ENCODE measurements around the gene PCNT. TPM values are rescaled to one million over a fixed set of nuclear protein-coding genes. Genes with fewer than 3 reads are reported as not detected.

PCNT gene
- total RNA-seq, 1 experiment from 2014 or later, result 38.4 TPM

DNA sequence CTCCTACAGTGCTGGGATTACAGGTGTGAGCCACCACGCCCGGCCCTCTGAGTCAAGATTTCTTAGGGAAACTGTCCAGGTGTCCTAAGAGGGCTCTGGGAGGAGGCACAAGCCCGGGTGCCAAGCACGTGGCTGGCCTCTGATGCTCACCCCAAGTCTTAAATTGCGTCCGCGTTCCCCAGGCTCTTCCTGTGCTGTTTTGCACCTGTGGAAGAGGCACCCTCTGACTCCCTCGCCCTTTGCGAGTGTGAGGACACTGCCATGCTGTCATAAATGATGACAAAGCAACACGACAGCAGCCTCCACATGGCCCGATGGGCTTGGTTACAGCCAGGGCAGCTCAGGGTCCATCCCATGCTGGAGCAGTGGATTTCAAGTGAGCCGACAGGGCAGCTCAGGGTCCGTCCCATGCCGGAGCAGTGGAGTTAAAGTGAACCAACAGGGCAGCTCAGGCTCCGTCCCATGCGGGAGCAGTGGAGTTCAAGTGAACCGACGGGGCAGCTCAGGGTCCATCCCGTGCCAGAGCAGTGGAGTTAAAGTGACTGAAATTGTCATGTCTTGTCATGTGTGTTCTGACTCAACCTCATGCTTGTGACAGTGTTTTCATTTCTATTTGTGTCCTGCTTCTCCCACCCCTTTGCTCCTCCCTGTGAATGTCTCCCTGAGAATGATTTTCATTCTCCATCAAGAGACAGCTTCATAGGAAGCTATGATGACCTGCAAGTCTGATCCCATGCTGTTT lies 33.9 kb downstream of the PCNT start:
- H3K4me1 Mint-ChIP-seq (ENCODE audit: low read depth, unreplicated experiment), result no peaks in the 10 kb centered on the region
- no peak overlapping the region for H3K27ac Mint-ChIP-seq (ENCODE audit: unreplicated experiment)
- DNase-seq, result no peak
- ChIA-PET CTCF (no interaction called here), POLR2A (no interaction called here)
- no peak overlapping the region for H3K4me3 ChIP-seq (ENCODE audit: low read depth, low read length)
- no peaks in the 10 kb centered on the region for H3K27me3 ChIP-seq (replicated peaks; ENCODE audit: control insufficient read depth, insufficient read depth, low read length)
- H3K27me3 Mint-ChIP-seq (ENCODE audit: insufficient read depth, unreplicated experiment), result no peaks in the 10 kb centered on the region
- TF ChIP-seq, protein P1, sequence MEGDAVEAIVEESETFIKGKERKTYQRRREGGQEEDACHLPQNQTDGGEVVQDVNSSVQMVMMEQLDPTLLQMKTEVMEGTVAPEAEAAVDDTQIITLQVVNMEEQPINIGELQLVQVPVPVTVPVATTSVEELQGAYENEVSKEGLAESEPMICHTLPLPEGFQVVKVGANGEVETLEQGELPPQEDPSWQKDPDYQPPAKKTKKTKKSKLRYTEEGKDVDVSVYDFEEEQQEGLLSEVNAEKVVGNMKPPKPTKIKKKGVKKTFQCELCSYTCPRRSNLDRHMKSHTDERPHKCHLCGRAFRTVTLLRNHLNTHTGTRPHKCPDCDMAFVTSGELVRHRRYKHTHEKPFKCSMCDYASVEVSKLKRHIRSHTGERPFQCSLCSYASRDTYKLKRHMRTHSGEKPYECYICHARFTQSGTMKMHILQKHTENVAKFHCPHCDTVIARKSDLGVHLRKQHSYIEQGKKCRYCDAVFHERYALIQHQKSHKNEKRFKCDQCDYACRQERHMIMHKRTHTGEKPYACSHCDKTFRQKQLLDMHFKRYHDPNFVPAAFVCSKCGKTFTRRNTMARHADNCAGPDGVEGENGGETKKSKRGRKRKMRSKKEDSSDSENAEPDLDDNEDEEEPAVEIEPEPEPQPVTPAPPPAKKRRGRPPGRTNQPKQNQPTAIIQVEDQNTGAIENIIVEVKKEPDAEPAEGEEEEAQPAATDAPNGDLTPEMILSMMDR (IDR thresholded peaks at IDR 0.05; ENCODE audit: insufficient read depth in 1 of 2, low read depth in 1 of 2, low read length in 1 of 2, severe bottlenecking in 1 of 2, unreplicated experiment in 1 of 2), result no peak
- no peak overlapping the region for H3K4me3 Mint-ChIP-seq (ENCODE audit: unreplicated experiment)
- peaks cover 72% of the 10 kb centered on the region for H3K36me3 Mint-ChIP-seq (ENCODE audit: insufficient read depth, unreplicated experiment)
- no peaks in the 10 kb centered on the region for H3K9me3 ChIP-seq
- intact Hi-C loops (cut with micrococcal nuclease; ENCODE audit: unreplicated experiment), result no loop called here
- BruUV-seq (replicated peaks), result no TSS peak
- H3K4me1 ChIP-seq, result no peaks in the 10 kb centered on the region
- no peaks in the 10 kb centered on the region for H3K36me3 ChIP-seq (ENCODE audit: control insufficient read depth, insufficient read depth, low read length)
- no peaks in the 10 kb centered on the region for H3K9me3 Mint-ChIP-seq (ENCODE audit: unreplicated experiment)

DNA sequence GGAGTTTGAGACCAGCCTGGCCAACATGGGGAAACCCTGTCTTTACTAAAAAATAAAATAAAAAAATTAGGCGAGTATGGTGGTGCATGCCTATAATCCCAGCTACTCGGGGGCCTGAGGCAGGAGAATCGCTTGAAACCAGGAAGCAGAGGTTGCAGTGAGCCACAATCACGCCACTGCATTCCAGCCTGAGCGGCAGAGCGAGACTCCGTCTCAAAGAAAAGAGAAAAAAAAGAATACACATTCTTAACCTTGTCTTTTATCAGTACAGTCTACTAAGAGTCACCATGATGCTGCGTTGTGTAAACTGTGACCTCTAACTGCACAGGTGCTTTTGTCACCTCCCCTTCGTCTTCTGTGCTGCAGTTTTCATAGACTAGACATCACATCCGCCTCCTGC lies 37.2 kb downstream of the PCNT start:
- Histone ChIP-seq H3K4me1 (no peaks in the 10 kb centered on the region), H3K9me3 (no peaks in the 10 kb centered on the region), H3K36me3 (ENCODE audit: control insufficient read depth, insufficient read depth, low read length) (peaks cover 2% of the 10 kb centered on the region; the same call in 1 of the 2 replicates), H3K4me3 (ENCODE audit: low read depth, low read length) (no peak overlapping the region), H3K27me3 (replicated peaks; ENCODE audit: control insufficient read depth, insufficient read depth, low read length) (no peaks in the 10 kb centered on the region)
- peaks cover 75% of the 10 kb centered on the region for H3K36me3 Mint-ChIP-seq (ENCODE audit: insufficient read depth, unreplicated experiment)
- no TSS peak for BruUV-seq (replicated peaks)
- TF ChIP-seq, protein P1 (IDR thresholded peaks at IDR 0.05; ENCODE audit: insufficient read depth in 1 of 2, low read depth in 1 of 2, low read length in 1 of 2, severe bottlenecking in 1 of 2, unreplicated experiment in 1 of 2), result no peak
- no peak overlapping the region for H3K27ac Mint-ChIP-seq (ENCODE audit: unreplicated experiment)
- no peaks in the 10 kb centered on the region for H3K9me3 Mint-ChIP-seq (ENCODE audit: unreplicated experiment)
- DNase-seq, result no peak
- CTCF ChIA-PET, result no interaction called here
- no peaks in the 10 kb centered on the region for H3K27me3 Mint-ChIP-seq (ENCODE audit: insufficient read depth, unreplicated experiment)
- no peaks in the 10 kb centered on the region for H3K4me1 Mint-ChIP-seq (ENCODE audit: low read depth, unreplicated experiment)
- intact Hi-C loops (cut with micrococcal nuclease; ENCODE audit: unreplicated experiment), result no loop called here
- H3K4me3 Mint-ChIP-seq (ENCODE audit: unreplicated experiment), result no peak overlapping the region
- POLR2A ChIA-PET, result no interaction called here

DNA sequence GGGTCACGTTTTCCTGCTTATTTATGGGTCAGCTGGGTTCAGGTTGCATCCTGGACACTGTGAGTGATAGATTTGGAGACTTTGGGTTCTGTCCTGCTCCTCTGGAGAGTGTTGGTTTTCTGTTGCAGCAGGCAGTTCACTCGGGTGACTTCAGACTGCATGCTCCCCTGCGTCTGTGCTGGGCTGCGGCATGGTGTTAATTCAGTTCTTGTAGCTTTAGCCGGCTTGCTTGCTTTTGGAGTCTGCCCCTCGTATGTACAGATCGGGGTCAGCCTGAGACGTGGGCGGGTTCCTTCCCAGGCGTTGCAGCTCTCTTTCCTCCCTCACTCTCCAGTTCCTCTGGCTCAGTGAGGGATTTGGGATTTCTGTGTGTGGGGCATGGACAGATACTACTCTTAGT lies 38.0 kb downstream of the PCNT start:
- BruUV-seq (replicated peaks), result no TSS peak
- DNase-seq, result no peak
- H3K27me3 Mint-ChIP-seq (ENCODE audit: insufficient read depth, unreplicated experiment), result no peaks in the 10 kb centered on the region
- ChIA-PET POLR2A (no interaction called here), CTCF (no interaction called here)
- TF ChIP-seq, protein P1 (IDR thresholded peaks at IDR 0.05; ENCODE audit: insufficient read depth in 1 of 2, low read depth in 1 of 2, low read length in 1 of 2, severe bottlenecking in 1 of 2, unreplicated experiment in 1 of 2), result no peak
- H3K9me3 Mint-ChIP-seq (ENCODE audit: unreplicated experiment), result no peaks in the 10 kb centered on the region
- no peak overlapping the region for H3K27ac Mint-ChIP-seq (ENCODE audit: unreplicated experiment)
- Histone ChIP-seq H3K9me3 (no peaks in the 10 kb centered on the region), H3K27me3 (replicated peaks; ENCODE audit: control insufficient read depth, insufficient read depth, low read length) (no peaks in the 10 kb centered on the region), H3K4me3 (ENCODE audit: low read depth, low read length) (no peak overlapping the region), H3K36me3 (ENCODE audit: control insufficient read depth, insufficient read depth, low read length) (peaks cover 2% of the 10 kb centered on the region; the same call in 1 of the 2 replicates), H3K4me1 (no peaks in the 10 kb centered on the region)
- intact Hi-C loops (cut with micrococcal nuclease; ENCODE audit: unreplicated experiment), result no loop called here
- no peaks in the 10 kb centered on the region for H3K4me1 Mint-ChIP-seq (ENCODE audit: low read depth, unreplicated experiment)
- H3K36me3 Mint-ChIP-seq (ENCODE audit: insufficient read depth, unreplicated experiment), result peaks cover 79% of the 10 kb centered on the region
- no peak overlapping the region for H3K4me3 Mint-ChIP-seq (ENCODE audit: unreplicated experiment)
